ENCODE results near the gene RFNG. TPM values are rescaled to one million over a fixed set of nuclear protein-coding genes. Genes with fewer than 3 reads are reported as not detected.

RFNG gene
- total RNA-seq, 4 donors from 2014 or later: 46.0 to 61.0 (median 50.8) TPM

- Histone ChIP-seq H3K4me3 (peak overlapping the region; percentile 85), H3K27ac (no peak overlapping the region), H3K36me3 (peaks cover 62% of the 10 kb centered on the region), H3K4me1 (peaks cover 42% of the 10 kb centered on the region), H3K9me3 (no peaks in the 10 kb centered on the region), H3K27me3 (no peaks in the 10 kb centered on the region)
- 96% methylated on average over 11 of the region's 19 CpGs for WGBS
- no peak for DNase-seq (ENCODE audit: low spot score in 2 of 2)
- no peak for TF ChIP-seq POLR2AphosphoS5 (IDR thresholded peaks at IDR 0.05)
- no peak for TF ChIP-seq EP300 (IDR thresholded peaks at IDR 0.05)
- no peak for TF ChIP-seq POLR2A (IDR thresholded peaks at IDR 0.05)
- no peak for TF ChIP-seq CTCF (IDR thresholded peaks at IDR 0.05)
Measured at GRCh38 chr17:82053130-82053529, 1.5 kb upstream of the RFNG start.

DNA sequence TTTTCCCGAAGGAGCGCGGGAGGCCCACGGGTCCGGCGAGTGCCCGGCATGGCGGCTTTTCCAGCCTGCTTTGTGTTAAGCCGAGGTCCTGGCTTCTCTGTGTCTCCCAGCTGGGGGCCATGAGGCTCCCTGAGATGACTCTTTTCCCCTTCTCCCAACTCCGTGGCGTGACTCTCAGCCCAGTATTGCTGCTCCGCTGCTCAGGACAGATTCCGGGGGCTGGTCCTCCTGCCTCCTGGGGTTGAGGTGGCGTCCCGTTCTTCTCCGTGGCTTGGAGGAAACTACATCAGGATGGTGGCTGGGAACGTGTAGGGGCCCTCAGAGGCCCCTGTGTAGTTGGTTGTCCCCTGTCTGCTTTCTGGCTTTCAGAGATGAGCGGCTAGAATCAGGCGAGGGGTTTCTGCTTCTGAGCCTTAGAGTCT is 1.0 kb upstream of the RFNG start:
- Histone ChIP-seq H3K4me1 (peaks cover 42% of the 10 kb centered on the region), H3K27ac (no peak overlapping the region), H3K4me3 (peak overlapping the region; percentile 85), H3K36me3 (peaks cover 62% of the 10 kb centered on the region), H3K9me3 (no peaks in the 10 kb centered on the region), H3K27me3 (no peaks in the 10 kb centered on the region)
- WGBS: 57% methylated on average over 3 of the region's 19 CpGs
- TF ChIP-seq EP300 (IDR thresholded peaks at IDR 0.05) (no peak), POLR2AphosphoS5 (IDR thresholded peaks at IDR 0.05) (no peak), POLR2A (IDR thresholded peaks at IDR 0.05) (no peak), CTCF (IDR thresholded peaks at IDR 0.05) (no peak)
- DNase-seq (ENCODE audit: low spot score in 2 of 2): no peak

- peaks cover 54% of the 10 kb centered on the region for H3K36me3 ChIP-seq
- peak overlapping the region; percentile 77 for H3K27ac ChIP-seq
- peaks cover 42% of the 10 kb centered on the region for H3K4me1 ChIP-seq
- H3K4me3 ChIP-seq: peak overlapping the region; percentile 85
- no peaks in the 10 kb centered on the region for H3K9me3 ChIP-seq
- H3K27me3 ChIP-seq: no peaks in the 10 kb centered on the region
- WGBS: 55% methylated on average over 8 of the region's 79 CpGs
- no peak for TF ChIP-seq CTCF (IDR thresholded peaks at IDR 0.05)
- TF ChIP-seq POLR2A (IDR thresholded peaks at IDR 0.05): no peak
- TF ChIP-seq EP300 (IDR thresholded peaks at IDR 0.05): no peak
- no peak for TF ChIP-seq POLR2AphosphoS5 (IDR thresholded peaks at IDR 0.05)
- DNase-seq (ENCODE audit: low spot score in 2 of 2): no peak
Measured at GRCh38 chr17:82050761-82051641, 610 bp downstream of the RFNG start.

DNA sequence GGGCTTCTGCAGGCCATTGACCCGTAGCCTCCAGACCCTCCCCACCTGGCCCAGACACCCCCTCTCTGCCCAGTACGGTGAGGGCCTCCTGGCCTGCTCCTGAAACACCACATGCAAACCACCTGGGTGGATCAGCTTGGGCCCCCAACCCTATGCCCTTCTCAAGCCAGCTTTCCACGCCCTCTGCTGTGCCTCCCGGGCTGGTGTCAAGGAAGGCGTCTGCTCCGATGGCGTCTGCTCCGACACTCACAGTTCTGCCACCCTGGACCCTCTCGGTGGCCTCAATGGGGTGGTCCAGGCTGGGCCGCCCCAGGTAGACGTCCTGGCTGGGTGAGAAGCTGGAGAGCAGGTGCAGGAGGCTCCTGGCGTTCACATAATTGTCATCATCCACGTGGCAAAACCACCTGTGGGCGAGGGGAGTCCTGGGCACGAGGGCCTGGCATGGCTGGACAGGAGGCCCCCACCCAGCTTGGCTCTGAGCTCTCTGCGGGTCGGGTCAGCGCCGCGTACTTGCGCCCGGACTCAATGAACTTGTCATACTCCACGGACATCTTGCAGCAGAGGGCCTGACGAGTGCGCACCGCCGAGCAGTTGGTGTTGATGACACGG is 1.4 kb downstream of the RFNG start:
- peaks cover 41% of the 10 kb centered on the region for H3K4me1 ChIP-seq
- H3K27ac ChIP-seq: no peak overlapping the region
- 86% methylated on average over 20 of the region's 28 CpGs for WGBS
- TF ChIP-seq POLR2AphosphoS5 (IDR thresholded peaks at IDR 0.05): no peak
- TF ChIP-seq EP300 (IDR thresholded peaks at IDR 0.05): no peak
- no peak for TF ChIP-seq POLR2A (IDR thresholded peaks at IDR 0.05)
- no peak for TF ChIP-seq CTCF (IDR thresholded peaks at IDR 0.05)
- no peak for DNase-seq (ENCODE audit: low spot score in 2 of 2)
- no peaks in the 10 kb centered on the region for H3K27me3 ChIP-seq
- peak overlapping the region; percentile 85 for H3K4me3 ChIP-seq
- H3K36me3 ChIP-seq: peaks cover 46% of the 10 kb centered on the region
- no peaks in the 10 kb centered on the region for H3K9me3 ChIP-seq

- Histone ChIP-seq H3K36me3 (peaks cover 39% of the 10 kb centered on the region), H3K27ac (no peak overlapping the region), H3K4me1 (peaks cover 38% of the 10 kb centered on the region), H3K9me3 (no peaks in the 10 kb centered on the region), H3K4me3 (no peak overlapping the region), H3K27me3 (no peaks in the 10 kb centered on the region)
- DNase-seq (ENCODE audit: low spot score in 2 of 2): no peak
- no peak for TF ChIP-seq CTCF (IDR thresholded peaks at IDR 0.05)
- TF ChIP-seq POLR2AphosphoS5 (IDR thresholded peaks at IDR 0.05): no peak
- no peak for TF ChIP-seq EP300 (IDR thresholded peaks at IDR 0.05)
- no peak for TF ChIP-seq POLR2A (IDR thresholded peaks at IDR 0.05)
- 95% methylated on average over 4 of the region's 16 CpGs for WGBS
Measured at GRCh38 chr17:82049521-82049971, 2.1 kb downstream of the RFNG start.

Measured in suprapubic skin (tissue), 4 donors.